Smooth muscle cell (in vitro differentiated cells): ENCODE measurements around the gene PTGES2. TPM values are rescaled to one million over a fixed set of nuclear protein-coding genes. Genes with fewer than 3 reads are reported as not detected.

Source experiments
- DNase-seq: peaks from one replicate; lab custom pipeline; 2025; ENCODE audit not compliant: unreplicated experiment; lab: John Stamatoyannopoulos, UW
- H2AFZ ChIP-seq: fragments of 200-600 bp; sonication (generic); 2 replicates; pipeline ENCODE4 v1.6.0; 2016; ENCODE audit warnings: antibody characterized with exemption, low read depth, mild to moderate bottlenecking
- H3F3A ChIP-seq: fragments of 200-600 bp; sonication (generic); 2 replicates; pipeline ENCODE4 v1.6.0; 2017; ENCODE audit warnings: antibody characterized with exemption, low read depth
- H3K27ac ChIP-seq: fragments of 200-600 bp; sonication (generic); 2 replicates; pipeline ENCODE4 v1.5.1; 2016; ENCODE audit warnings: low read depth, mild to moderate bottlenecking
- H3K27me3 ChIP-seq: fragments of 200-600 bp; sonication (generic); 2 replicates; pipeline ENCODE4 v1.6.1; 2016; ENCODE audit warnings: low read depth, mild to moderate bottlenecking
- H3K36me3 ChIP-seq: fragments of 200-600 bp; sonication (generic); 2 replicates; pipeline ENCODE4 v1.5.1; 2016; ENCODE audit warnings: low read depth
- H3K4me1 ChIP-seq: fragments of 200-600 bp; sonication (generic); 2 replicates; pipeline ENCODE4 v1.5.1; 2016; ENCODE audit warnings: low read depth
- H3K4me2 ChIP-seq: fragments of 200-600 bp; sonication (generic); 2 replicates; pipeline ENCODE4 v1.6.0; 2016; ENCODE audit warnings: mild to moderate bottlenecking
- H3K4me3 ChIP-seq: fragments of 200-600 bp; sonication (generic); 2 replicates; pipeline ENCODE4 v1.5.1; 2016; ENCODE audit warnings: mild to moderate bottlenecking
- H3K79me2 ChIP-seq: fragments of 200-600 bp; sonication (generic); 2 replicates; pipeline ENCODE4 v1.6.0; 2016; ENCODE audit warnings: low read depth, mild to moderate bottlenecking
- H3K9ac ChIP-seq: fragments of 200-600 bp; sonication (generic); 2 replicates; pipeline ENCODE4 v1.6.0; 2016; ENCODE audit warnings: low read depth
- H3K9me3 ChIP-seq: fragments of 200-600 bp; sonication (generic); replicated peaks from 2 replicates; pipeline ENCODE4 v1.5.1; 2016; ENCODE audit warnings: low read depth
- H4K20me1 ChIP-seq: fragments of 200-600 bp; sonication (generic); 2 replicates; pipeline ENCODE4 v1.6.0; 2016; ENCODE audit warnings: low read depth
- WGBS: methylation state at CpG from one replicate; pipeline ENCODE4 v1.1.7; 2016; ENCODE audit warnings: low lambda C conversion rate; 5-methylcytosine and 5-hydroxymethylcytosine counted together
- polyA plus RNA-seq: library from polyadenylated mRNA; unstranded; fragments of >200 nt; fragmentation: Nextera tagmentation; extraction: Ambion mirVana; gene quantifications from 2 replicates; pipeline ENCODE4 v1.2.1, GENCODE V29; 2016
- total RNA-seq: library from RNA; depleted of rRNA; stranded (reverse); fragments of >200 nt; gene quantifications from 2 replicates; pipeline ENCODE4 v1.2.3, GENCODE V29; 2014
- TF ChIP-seq, protein P1 (sequence below): fragments of 200-600 bp; sonication (generic); IDR thresholded peaks from 2 replicates; pipeline ENCODE4 v1.5.1; 2017; ENCODE audit warnings: borderline replicate concordance, mild to moderate bottlenecking, antibody characterized with exemption; ENCODE audit not compliant: insufficient read depth, poor library complexity, severe bottlenecking

Gene PTGES2
- total and polyA plus RNA-seq, 2 experiments from 2014 or later: 31.5 to 78.6 TPM

GRCh38 chr9:128121466-128121810 lies 6.1 kb downstream of the PTGES2 start:
- no peaks in the 10 kb centered on the region for H3K27me3 ChIP-seq
- peaks cover 12% of the 10 kb centered on the region for H4K20me1 ChIP-seq
- no peak overlapping the region for H3K4me3 ChIP-seq
- H3F3A ChIP-seq: no peaks in the 10 kb centered on the region
- DNase-seq: no peak
- TF ChIP-seq, protein P1, sequence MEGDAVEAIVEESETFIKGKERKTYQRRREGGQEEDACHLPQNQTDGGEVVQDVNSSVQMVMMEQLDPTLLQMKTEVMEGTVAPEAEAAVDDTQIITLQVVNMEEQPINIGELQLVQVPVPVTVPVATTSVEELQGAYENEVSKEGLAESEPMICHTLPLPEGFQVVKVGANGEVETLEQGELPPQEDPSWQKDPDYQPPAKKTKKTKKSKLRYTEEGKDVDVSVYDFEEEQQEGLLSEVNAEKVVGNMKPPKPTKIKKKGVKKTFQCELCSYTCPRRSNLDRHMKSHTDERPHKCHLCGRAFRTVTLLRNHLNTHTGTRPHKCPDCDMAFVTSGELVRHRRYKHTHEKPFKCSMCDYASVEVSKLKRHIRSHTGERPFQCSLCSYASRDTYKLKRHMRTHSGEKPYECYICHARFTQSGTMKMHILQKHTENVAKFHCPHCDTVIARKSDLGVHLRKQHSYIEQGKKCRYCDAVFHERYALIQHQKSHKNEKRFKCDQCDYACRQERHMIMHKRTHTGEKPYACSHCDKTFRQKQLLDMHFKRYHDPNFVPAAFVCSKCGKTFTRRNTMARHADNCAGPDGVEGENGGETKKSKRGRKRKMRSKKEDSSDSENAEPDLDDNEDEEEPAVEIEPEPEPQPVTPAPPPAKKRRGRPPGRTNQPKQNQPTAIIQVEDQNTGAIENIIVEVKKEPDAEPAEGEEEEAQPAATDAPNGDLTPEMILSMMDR: no peak
- no peaks in the 10 kb centered on the region for H3K9me3 ChIP-seq
- no peaks in the 10 kb centered on the region for H3K4me1 ChIP-seq
- H3K79me2 ChIP-seq: no peaks in the 10 kb centered on the region
- no peak overlapping the region for H3K9ac ChIP-seq
- H3K36me3 ChIP-seq: no peaks in the 10 kb centered on the region
- no peak overlapping the region for H3K4me2 ChIP-seq
- H2AFZ ChIP-seq: no peak overlapping the region
- 97% methylated on average over 5 of the region's 5 CpGs for WGBS
- no peak overlapping the region for H3K27ac ChIP-seq

DNA sequence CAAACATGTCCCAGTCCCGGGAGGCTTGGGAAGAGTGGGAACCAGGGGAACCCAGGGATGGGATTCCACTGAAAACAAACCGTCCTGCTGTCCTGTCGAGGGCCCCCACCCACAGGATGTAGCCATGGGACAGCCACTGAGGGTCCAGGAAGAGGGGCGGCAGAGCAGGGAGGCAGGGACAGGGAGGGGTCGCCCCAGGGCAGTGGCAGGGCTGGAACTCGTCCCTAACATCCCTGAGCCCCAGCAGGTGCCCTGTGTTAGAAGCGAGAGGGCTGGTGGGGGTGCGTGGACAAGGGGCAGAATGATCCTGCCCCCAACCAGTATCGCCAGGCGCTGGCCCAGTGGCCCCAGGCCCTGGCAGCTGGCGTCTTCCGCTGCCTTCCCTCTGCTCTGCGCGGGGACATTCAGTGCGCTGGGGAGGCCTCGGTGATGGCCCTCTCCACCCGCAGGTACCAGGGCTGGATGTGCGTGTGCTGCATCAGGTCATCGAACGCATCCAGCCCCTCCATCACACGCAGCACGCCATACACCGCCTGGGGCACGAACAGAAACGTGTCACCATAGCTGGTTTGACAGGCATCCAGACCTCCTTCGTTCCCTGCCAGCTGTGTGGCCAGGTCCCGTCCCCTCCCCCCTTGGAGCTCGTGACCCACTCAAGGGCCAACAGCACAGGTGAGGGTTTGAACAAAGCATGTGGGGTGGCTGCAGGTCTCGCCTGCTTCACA lies 6.6 kb downstream of the PTGES2 start:
- Histone ChIP-seq H3F3A (no peaks in the 10 kb centered on the region), H3K27ac (no peak overlapping the region), H3K9ac (no peak overlapping the region), H2AFZ (no peak overlapping the region), H3K4me1 (no peaks in the 10 kb centered on the region), H3K36me3 (no peaks in the 10 kb centered on the region), H3K79me2 (no peaks in the 10 kb centered on the region), H3K27me3 (no peaks in the 10 kb centered on the region), H3K4me2 (no peak overlapping the region), H3K9me3 (no peaks in the 10 kb centered on the region), H3K4me3 (no peak overlapping the region), H4K20me1 (peaks cover 12% of the 10 kb centered on the region)
- TF ChIP-seq, protein P1: no peak
- no peak for DNase-seq
- 95% methylated on average over 29 of the region's 29 CpGs for WGBS

DNA sequence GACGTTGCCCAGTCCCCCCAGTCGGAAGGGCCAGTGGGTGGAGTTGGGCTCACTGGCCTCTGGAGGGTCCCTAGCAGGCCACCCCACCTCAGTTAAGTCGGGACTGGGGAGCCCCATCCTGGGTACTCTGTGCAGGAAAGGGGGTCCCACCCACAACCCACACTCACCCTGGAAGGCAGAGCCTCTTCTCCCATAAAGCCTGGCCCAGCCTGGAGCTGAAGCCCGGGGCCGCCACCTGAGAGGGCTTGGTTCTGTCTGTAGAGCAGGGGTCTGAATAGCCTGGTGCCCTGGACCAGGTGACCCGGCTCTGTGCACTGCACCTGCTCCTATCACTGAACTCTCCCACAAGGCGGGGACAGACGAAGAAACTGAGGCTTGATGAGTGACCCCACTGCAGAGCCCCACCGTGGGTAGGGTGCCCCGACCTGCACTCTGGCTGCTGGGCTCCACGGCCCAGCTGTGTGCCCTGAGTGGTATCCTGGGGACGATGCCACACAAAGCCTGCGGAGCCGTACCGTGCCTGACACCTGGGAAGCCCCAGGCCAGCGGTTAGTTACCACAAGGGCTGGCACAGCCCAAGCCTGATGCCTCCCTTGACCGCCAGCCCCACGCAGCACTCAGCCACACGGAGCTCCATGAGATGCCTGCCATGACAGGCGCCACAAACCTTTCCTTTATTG lies 7.3 kb downstream of the PTGES2 start:
- H3K27ac ChIP-seq: no peak overlapping the region
- H3K79me2 ChIP-seq: no peaks in the 10 kb centered on the region
- H3F3A ChIP-seq: no peaks in the 10 kb centered on the region
- no peak overlapping the region for H2AFZ ChIP-seq
- H3K4me2 ChIP-seq: no peak overlapping the region
- H3K4me1 ChIP-seq: no peaks in the 10 kb centered on the region
- H3K9ac ChIP-seq: no peak overlapping the region
- H3K9me3 ChIP-seq: no peaks in the 10 kb centered on the region
- H3K4me3 ChIP-seq: no peak overlapping the region
- WGBS: 95% methylated on average over 20 of the region's 20 CpGs
- H3K36me3 ChIP-seq: no peaks in the 10 kb centered on the region
- H3K27me3 ChIP-seq: no peaks in the 10 kb centered on the region
- peaks cover 5% of the 10 kb centered on the region for H4K20me1 ChIP-seq
- DNase-seq: no peak
- TF ChIP-seq, protein P1: no peak
